Tibial nerve (tissue), 4 donors: ENCODE results near the gene CRHR2.

Experiments used
- EP300 ChIP-seq, 2 donors: sonication (generic); formaldehyde crosslinking; IDR thresholded peaks; one replicate each; pipeline ENCODE4 v1.6.1; 2017; ENCODE audit warnings: antibody characterized with exemption in 2 of 2, mild to moderate bottlenecking in 1 of 2
- POLR2A ChIP-seq, 2 donors: fragments of 450-650 bp; IDR thresholded peaks; one replicate each; pipeline ENCODE4 v1.6.1; 2017; ENCODE audit warnings: antibody characterized with exemption in 2 of 2, mild to moderate bottlenecking in 2 of 2, moderate library complexity in 2 of 2
- TF ChIP-seq, protein P1 (sequence below), 5 experiments: fragments of 200-600 bp in 3 of 5; fragments of 450-650 bp in 2 of 5; sonication (generic) in 3 of 5; IDR thresholded peaks; one replicate each; pipeline ENCODE4 v1.5.1; 2016 to 2019; ENCODE audit warnings: antibody characterized with exemption in 5 of 5, mild to moderate bottlenecking in 3 of 5, moderate library complexity in 2 of 5

- TF ChIP-seq, protein P1, sequence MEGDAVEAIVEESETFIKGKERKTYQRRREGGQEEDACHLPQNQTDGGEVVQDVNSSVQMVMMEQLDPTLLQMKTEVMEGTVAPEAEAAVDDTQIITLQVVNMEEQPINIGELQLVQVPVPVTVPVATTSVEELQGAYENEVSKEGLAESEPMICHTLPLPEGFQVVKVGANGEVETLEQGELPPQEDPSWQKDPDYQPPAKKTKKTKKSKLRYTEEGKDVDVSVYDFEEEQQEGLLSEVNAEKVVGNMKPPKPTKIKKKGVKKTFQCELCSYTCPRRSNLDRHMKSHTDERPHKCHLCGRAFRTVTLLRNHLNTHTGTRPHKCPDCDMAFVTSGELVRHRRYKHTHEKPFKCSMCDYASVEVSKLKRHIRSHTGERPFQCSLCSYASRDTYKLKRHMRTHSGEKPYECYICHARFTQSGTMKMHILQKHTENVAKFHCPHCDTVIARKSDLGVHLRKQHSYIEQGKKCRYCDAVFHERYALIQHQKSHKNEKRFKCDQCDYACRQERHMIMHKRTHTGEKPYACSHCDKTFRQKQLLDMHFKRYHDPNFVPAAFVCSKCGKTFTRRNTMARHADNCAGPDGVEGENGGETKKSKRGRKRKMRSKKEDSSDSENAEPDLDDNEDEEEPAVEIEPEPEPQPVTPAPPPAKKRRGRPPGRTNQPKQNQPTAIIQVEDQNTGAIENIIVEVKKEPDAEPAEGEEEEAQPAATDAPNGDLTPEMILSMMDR (IDR thresholded peaks at IDR 0.05): no peak
- TF ChIP-seq POLR2A (IDR thresholded peaks at IDR 0.05): no peak
- no peak for TF ChIP-seq EP300 (IDR thresholded peaks at IDR 0.05)
Observed at GRCh38 chr7:30654296-30655090, 27.8 kb downstream of the CRHR2 start.
